Esophagus squamous epithelium (tissue), 5 donors: ENCODE measurements around the gene F11R. TPM values are rescaled to one million over a fixed set of nuclear protein-coding genes. Genes with fewer than 3 reads are reported as not detected.
A peak's percentile ranks its signal among the peaks of the same experiment; 100 is the strongest.
"Not testable (repeated sequence)": the region's sequence is repeated elsewhere in the genome, so short reads cannot be mapped to it uniquely, and the experiment has no call there.

Source experiments
- DNase-seq: peaks from one replicate; lab custom pipeline; 2025; lab: John Stamatoyannopoulos, UW
- H3K27ac ChIP-seq, 4 donors: fragments of 200-600 bp; sonication (generic); one replicate each; pipeline ENCODE4 v1.5.1; 2016 to 2019; ENCODE audit warnings: mild to moderate bottlenecking in 1 of 4
- H3K27me3 ChIP-seq, 4 donors: fragments of 200-600 bp; sonication (generic); 1 replicate in 3 of 4; 2 replicates in 1 of 4; pipeline versions ENCODE4 v1.5.1 to v1.6.0; 2017 to 2021; ENCODE audit warnings: antibody characterized with exemption in 1 of 4
- H3K36me3 ChIP-seq, 3 donors: fragments of 200-600 bp; sonication (generic); one replicate each; pipeline ENCODE4 v1.5.1; 2016 to 2019
- H3K4me1 ChIP-seq, 3 donors: fragments of 200-600 bp; sonication (generic); one replicate each; pipeline ENCODE4 v1.5.1; 2017 to 2019
- H3K4me3 ChIP-seq, 4 donors: fragments of 200-600 bp; sonication (generic); 1 replicate in 3 of 4; 2 replicates in 1 of 4; pipeline ENCODE4 v1.5.1; 2016 to 2019; ENCODE audit warnings: mild to moderate bottlenecking in 2 of 4, moderate library complexity in 1 of 4
- H3K9me3 ChIP-seq, 3 donors: fragments of 200-600 bp; sonication (generic); one replicate each; pipeline ENCODE4 v1.5.1; 2016 to 2019
- CTCF ChIP-seq, 6 experiments: fragments of 450-650 bp in 4 of 6; fragments of 200-600 bp in 2 of 6; sonication (generic) in 2 of 6; IDR thresholded peaks; one replicate each; pipeline ENCODE4 v1.5.1; 2016 to 2019; ENCODE audit warnings: antibody characterized with exemption in 6 of 6, mild to moderate bottlenecking in 4 of 6, moderate library complexity in 4 of 6
- POLR2A ChIP-seq, 4 donors: fragments of 450-650 bp; IDR thresholded peaks; one replicate each; pipeline ENCODE4 v1.6.1; 2017; ENCODE audit warnings: antibody characterized with exemption in 4 of 4, mild to moderate bottlenecking in 4 of 4, moderate library complexity in 3 of 4
- WGBS, 2 donors: methylation state at CpG; one replicate each; pipeline ENCODE4 v1.1.5; 2018; 5-methylcytosine and 5-hydroxymethylcytosine counted together
- intact Hi-C: fragments of 100-400 bp; cut with DNase I; formaldehyde crosslinking; loops from one replicate; pipeline ENCODE4 v1.15.0; 2022
- total RNA-seq, 4 donors: library from RNA; depleted of rRNA; stranded (reverse); fragments of >200 nt; gene quantifications; one replicate each; pipeline ENCODE4 v1.1.0, GENCODE V29; 2016
- donor health status: DM: yes; HTN: yes; CAD: no.

Gene F11R
- total RNA-seq, 4 donors from 2014 or later: 84.9 to 108 (median 94.2) TPM

GRCh38 chr1:161021165-161021969 lies 415 bp upstream of the F11R start:
- 15 to 21% methylated on average over 16 to 25 of the region's 34 CpGs for WGBS, 2 donors
- peak overlapping the region; percentile 55 to 80 (median 78) for H3K4me3 ChIP-seq
- DNase-seq: peak; percentile 32
- H3K36me3 ChIP-seq: no peaks in the 10 kb centered on the region
- H3K9me3 ChIP-seq: no peaks in the 10 kb centered on the region
- TF ChIP-seq CTCF (IDR thresholded peaks at IDR 0.05) (peak in 1 of 6 experiments; percentile 9), POLR2A (IDR thresholded peaks at IDR 0.05) (peak in 3 of 4 donors; percentile 62 to 94 (median 69))
- H3K4me1 ChIP-seq: peaks cover 26 to 62% (median 28%) of the 10 kb centered on the region in 3 donors
- peak overlapping the region; percentile 90 to 99 (median 97) for H3K27ac ChIP-seq
- H3K27me3 ChIP-seq: peaks cover 0 to 10% (median 0%) of the 10 kb centered on the region in 4 donors
- intact Hi-C loops: no loop called here

GRCh38 chr1:161019751-161020495 lies 1.0 kb downstream of the F11R start:
- H3K4me3 ChIP-seq: peak overlapping the region; percentile 55 to 80 (median 78)
- intact Hi-C loops: no loop called here
- H3K27ac ChIP-seq: peak overlapping the region; percentile 90 to 99 (median 97)
- no peaks in the 10 kb centered on the region for H3K9me3 ChIP-seq
- no peaks in the 10 kb centered on the region for H3K36me3 ChIP-seq
- WGBS, 2 donors: 6 to 29% methylated on average over 8 to 10 of the region's 10 CpGs
- TF ChIP-seq POLR2A (IDR thresholded peaks at IDR 0.05) (peak in 2 of 4 donors; percentile 61 to 80), CTCF (IDR thresholded peaks at IDR 0.05) (peak in 1 of 6 experiments; percentile 3)
- H3K27me3 ChIP-seq: peaks cover 0 to 10% (median 0%) of the 10 kb centered on the region in 4 donors
- H3K4me1 ChIP-seq: peaks cover 34 to 76% (median 37%) of the 10 kb centered on the region in 3 donors
- no peak for DNase-seq

- Histone ChIP-seq H3K4me1 (peaks cover 34 to 84% (median 45%) of the 10 kb centered on the region in 3 donors), H3K27me3 (peaks cover 0 to 10% (median 0%) of the 10 kb centered on the region in 4 donors), H3K4me3 (peak overlapping the region; percentile 55 to 80 (median 78)), H3K27ac (peak overlapping the region; percentile 90 to 99 (median 97))
- H3K36me3 ChIP-seq, H3K9me3 ChIP-seq, DNase-seq, intact Hi-C loops: not testable (repeated sequence)
- 39 to 62% methylated on average over 15 of the region's 15 CpGs for WGBS, 2 donors
Observed at GRCh38 chr1:161019111-161019660, 1.8 kb downstream of the F11R start.

GRCh38 chr1:161018631-161018930 lies 2.4 kb downstream of the F11R start:
- Histone ChIP-seq H3K27me3 (peaks cover 0 to 10% (median 0%) of the 10 kb centered on the region in 4 donors), H3K36me3 (no peaks in the 10 kb centered on the region), H3K4me3 (peak overlapping the region; percentile 55 to 80 (median 78)), H3K27ac (peak overlapping the region; percentile 82 to 99 (median 94)), H3K9me3 (no peaks in the 10 kb centered on the region), H3K4me1 (peaks cover 34 to 90% (median 49%) of the 10 kb centered on the region in 3 donors)
- 67% methylated on average over 1 of the region's 1 CpG; no CpG with 5 or more reads in 1 of the 2 donors for WGBS, 2 donors
- no peak for DNase-seq
- TF ChIP-seq POLR2A (IDR thresholded peaks at IDR 0.05) (no peak), CTCF (IDR thresholded peaks at IDR 0.05) (no peak)
- intact Hi-C loops: no loop called here

- Histone ChIP-seq H3K36me3 (no peaks in the 10 kb centered on the region), H3K4me1 (peaks cover 34 to 95% (median 54%) of the 10 kb centered on the region in 3 donors), H3K27ac (peak overlapping the region; percentile 82 to 99 (median 94)), H3K9me3 (no peaks in the 10 kb centered on the region), H3K27me3 (peaks cover 0 to 10% (median 0%) of the 10 kb centered on the region in 4 donors), H3K4me3 (peak overlapping the region; percentile 55 to 80 (median 78))
- no peak for DNase-seq
- intact Hi-C loops: no loop called here
- TF ChIP-seq POLR2A (IDR thresholded peaks at IDR 0.05) (no peak), CTCF (IDR thresholded peaks at IDR 0.05) (no peak)
- WGBS, 2 donors: 44 to 50% methylated on average over 1 to 2 of the region's 5 CpGs
Observed at GRCh38 chr1:161017756-161018630, 3.0 kb downstream of the F11R start.

GRCh38 chr1:161017181-161017580 lies 3.8 kb downstream of the F11R start:
- H3K9me3 ChIP-seq, H3K36me3 ChIP-seq, DNase-seq, intact Hi-C loops: not testable (repeated sequence)
- peak overlapping the region in 2 of 4 donors; percentile 5 to 55 for H3K4me3 ChIP-seq
- H3K4me1 ChIP-seq: peaks cover 34 to 98% (median 59%) of the 10 kb centered on the region in 3 donors
- peak overlapping the region; percentile 82 to 99 (median 94) for H3K27ac ChIP-seq
- peaks cover 0 to 10% (median 0%) of the 10 kb centered on the region in 4 donors for H3K27me3 ChIP-seq
- WGBS, 2 donors: 42 to 74% methylated on average over 6 of the region's 7 CpGs

GRCh38 chr1:161016683-161017082 lies 4.3 kb downstream of the F11R start:
- WGBS, 2 donors: 11 to 23% methylated on average over 1 of the region's 1 CpG
- H3K36me3 ChIP-seq, intact Hi-C loops, H3K4me3 ChIP-seq, DNase-seq, H3K9me3 ChIP-seq: not testable (repeated sequence)
- Histone ChIP-seq H3K27ac (peak overlapping the region; percentile 69 to 99 (median 94)), H3K4me1 (peaks cover 32 to 98% (median 58%) of the 10 kb centered on the region in 3 donors), H3K27me3 (peaks cover 0 to 10% (median 0%) of the 10 kb centered on the region in 4 donors)
